Measurements from ENCODE around the gene IL17F. TPM values are rescaled to one million over a fixed set of nuclear protein-coding genes. Genes with fewer than 3 reads are reported as not detected.
A peak's percentile ranks its signal among the peaks of the same experiment; 100 is the strongest.

Gene IL17F
- total and polyA plus RNA-seq, 2 donors (not counting 1 experiment from before 2014, with no cell fraction given): not detected

DNA sequence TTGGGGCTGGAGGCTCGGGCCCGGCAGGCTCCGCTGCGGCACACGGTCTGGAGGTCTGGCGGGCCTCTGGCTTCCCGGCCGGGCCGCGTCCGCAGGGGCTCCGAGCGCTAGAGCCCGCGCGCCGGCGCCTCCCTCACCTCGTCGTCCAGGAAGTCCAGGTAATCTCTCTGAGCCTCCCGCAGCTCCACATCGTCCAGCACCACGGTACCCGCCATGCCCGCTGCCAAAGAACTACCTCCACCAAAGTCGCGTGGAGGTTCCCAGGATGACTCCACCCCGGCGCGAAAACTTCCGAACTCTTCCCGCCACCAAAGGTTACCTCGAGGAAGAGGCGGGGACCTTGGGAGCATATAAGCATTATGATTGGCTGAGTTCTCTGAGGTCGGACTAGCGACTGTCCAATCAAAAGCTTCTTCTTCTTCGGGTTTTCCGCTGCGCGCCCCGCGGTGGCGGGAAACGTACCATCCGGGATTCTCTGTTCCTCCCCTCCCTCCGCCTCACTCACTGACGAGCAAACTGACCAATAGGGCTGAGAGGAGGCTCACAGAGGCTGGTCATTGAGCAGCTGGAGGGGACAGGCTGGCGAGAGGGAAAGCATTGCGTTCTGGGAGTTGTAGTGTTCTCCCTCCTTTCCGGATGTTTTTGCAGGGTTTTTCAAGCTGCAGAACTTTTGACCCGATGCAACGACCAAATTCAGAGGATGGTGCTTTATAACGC, 40.3 kb upstream of the IL17F start, which contains the start of gene MCM3:
Gene MCM3, minus strand, starts transcription at position 283 of the 717 bp plus-strand sequence. Its CDS starts 68 bp downstream, at position 215.
- H3K9ac ChIP-seq (ENCODE audit: insufficient read depth, low read length): peak within 1 kb of the TSS; percentile 66
- H3K79me2 ChIP-seq (ENCODE audit: control insufficient read depth, insufficient read depth, low read length): peaks cover 20% of the 10 kb centered on the region
- H3K4me2 ChIP-seq (ENCODE audit: extremely low read depth, insufficient read depth, low read length): peak within 1 kb of the TSS; percentile 89
- TF ChIP-seq, protein P1, sequence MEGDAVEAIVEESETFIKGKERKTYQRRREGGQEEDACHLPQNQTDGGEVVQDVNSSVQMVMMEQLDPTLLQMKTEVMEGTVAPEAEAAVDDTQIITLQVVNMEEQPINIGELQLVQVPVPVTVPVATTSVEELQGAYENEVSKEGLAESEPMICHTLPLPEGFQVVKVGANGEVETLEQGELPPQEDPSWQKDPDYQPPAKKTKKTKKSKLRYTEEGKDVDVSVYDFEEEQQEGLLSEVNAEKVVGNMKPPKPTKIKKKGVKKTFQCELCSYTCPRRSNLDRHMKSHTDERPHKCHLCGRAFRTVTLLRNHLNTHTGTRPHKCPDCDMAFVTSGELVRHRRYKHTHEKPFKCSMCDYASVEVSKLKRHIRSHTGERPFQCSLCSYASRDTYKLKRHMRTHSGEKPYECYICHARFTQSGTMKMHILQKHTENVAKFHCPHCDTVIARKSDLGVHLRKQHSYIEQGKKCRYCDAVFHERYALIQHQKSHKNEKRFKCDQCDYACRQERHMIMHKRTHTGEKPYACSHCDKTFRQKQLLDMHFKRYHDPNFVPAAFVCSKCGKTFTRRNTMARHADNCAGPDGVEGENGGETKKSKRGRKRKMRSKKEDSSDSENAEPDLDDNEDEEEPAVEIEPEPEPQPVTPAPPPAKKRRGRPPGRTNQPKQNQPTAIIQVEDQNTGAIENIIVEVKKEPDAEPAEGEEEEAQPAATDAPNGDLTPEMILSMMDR (conservative IDR thresholded peaks at IDR 0.05 in 1 of 2, IDR thresholded peaks at IDR 0.05 in 1 of 2; ENCODE audit: low read depth in 1 of 2, low read length in 2 of 2): peak in 1 of 2 donors; percentile 31
- no peak for TF ChIP-seq EZH2 (IDR thresholded peaks at IDR 0.05; ENCODE audit: low read length, missing control alignments)
- no peaks in the 10 kb centered on the region for H3K27me3 ChIP-seq (ENCODE audit: control insufficient read depth, insufficient read depth, low read length)
- H4K20me1 ChIP-seq (ENCODE audit: control insufficient read depth, extremely low read depth, insufficient read depth, low read length): no peaks in the 10 kb centered on the region
- H3K36me3 ChIP-seq (ENCODE audit: control insufficient read depth, insufficient read depth, low read length): peaks cover 2% of the 10 kb centered on the region
- peak within 1 kb of the TSS; percentile 83 for H2AFZ ChIP-seq (ENCODE audit: low read length)
- H3K27ac ChIP-seq (ENCODE audit: insufficient read depth, low read length): peak within 1 kb of the TSS; percentile 69
- no peaks in the 10 kb centered on the region for H3K9me3 ChIP-seq (ENCODE audit: control insufficient read depth, insufficient read depth, low read depth, low read length)
- peak; percentile 99 for DNase-seq (ENCODE audit: low read depth in 2 of 2)
- peak within 1 kb of the TSS; percentile 69 to 91 (median 76) for H3K4me3 ChIP-seq (replicated peaks in 1 of 4; ENCODE audit: control extremely low read depth in 1 of 4, insufficient read depth in 1 of 4, low read depth in 3 of 4, low read length in 4 of 4)
- peaks cover 3% of the 10 kb centered on the region for H3K4me1 ChIP-seq (ENCODE audit: control insufficient read depth, extremely low read depth, insufficient read depth, low read length)

DNA sequence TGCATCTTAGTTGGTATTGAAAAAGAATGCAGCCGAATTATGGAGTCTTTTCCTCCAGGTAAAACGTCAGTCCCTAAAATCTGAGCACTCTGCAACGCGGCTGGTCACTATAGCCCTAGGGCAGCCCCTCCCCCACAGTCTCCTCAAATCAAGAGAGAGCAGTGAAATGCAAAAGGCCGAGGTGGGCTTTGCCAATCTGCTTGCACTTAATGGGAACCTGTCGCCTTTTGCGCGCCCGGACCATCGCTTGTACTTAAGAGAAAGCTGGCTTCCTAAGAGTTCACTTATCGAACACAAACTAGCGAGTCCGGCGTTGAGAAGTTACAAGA, 39.8 kb upstream of the IL17F start:
- Histone ChIP-seq H3K9ac (ENCODE audit: insufficient read depth, low read length) (peak overlapping the region; percentile 66), H3K4me3 (replicated peaks in 1 of 4; ENCODE audit: control extremely low read depth in 1 of 4, insufficient read depth in 1 of 4, low read depth in 3 of 4, low read length in 4 of 4) (peak overlapping the region; percentile 69 to 91 (median 76)), H3K4me1 (ENCODE audit: control insufficient read depth, extremely low read depth, insufficient read depth, low read length) (peaks cover 3% of the 10 kb centered on the region), H3K9me3 (ENCODE audit: control insufficient read depth, insufficient read depth, low read depth, low read length) (no peaks in the 10 kb centered on the region), H4K20me1 (ENCODE audit: control insufficient read depth, extremely low read depth, insufficient read depth, low read length) (no peaks in the 10 kb centered on the region), H3K27me3 (ENCODE audit: control insufficient read depth, insufficient read depth, low read length) (no peaks in the 10 kb centered on the region), H3K4me2 (ENCODE audit: extremely low read depth, insufficient read depth, low read length) (peak overlapping the region; percentile 89), H2AFZ (ENCODE audit: low read length) (peak overlapping the region; percentile 83), H3K79me2 (ENCODE audit: control insufficient read depth, insufficient read depth, low read length) (peaks cover 20% of the 10 kb centered on the region), H3K27ac (ENCODE audit: insufficient read depth, low read length) (peak overlapping the region; percentile 69), H3K36me3 (ENCODE audit: control insufficient read depth, insufficient read depth, low read length) (peaks cover 3% of the 10 kb centered on the region)
- DNase-seq (ENCODE audit: low read depth in 2 of 2): peak in 1 of 2 donors; percentile 25
- no peak for TF ChIP-seq EZH2 (IDR thresholded peaks at IDR 0.05; ENCODE audit: low read length, missing control alignments)
- TF ChIP-seq, protein P1 (conservative IDR thresholded peaks at IDR 0.05 in 1 of 2, IDR thresholded peaks at IDR 0.05 in 1 of 2; ENCODE audit: low read depth in 1 of 2, low read length in 2 of 2): no peak

GRCh38 chr6:52283111-52283510, 38.8 kb upstream of the IL17F start:
- H3K27me3 ChIP-seq (ENCODE audit: control insufficient read depth, insufficient read depth, low read length): no peaks in the 10 kb centered on the region
- TF ChIP-seq EZH2 (IDR thresholded peaks at IDR 0.05; ENCODE audit: low read length, missing control alignments): no peak
- TF ChIP-seq, protein P1 (conservative IDR thresholded peaks at IDR 0.05 in 1 of 2, IDR thresholded peaks at IDR 0.05 in 1 of 2; ENCODE audit: low read depth in 1 of 2, low read length in 2 of 2): no peak
- H3K4me2 ChIP-seq (ENCODE audit: extremely low read depth, insufficient read depth, low read length): peak overlapping the region; percentile 89
- H3K79me2 ChIP-seq (ENCODE audit: control insufficient read depth, insufficient read depth, low read length): peaks cover 20% of the 10 kb centered on the region
- H2AFZ ChIP-seq (ENCODE audit: low read length): no peak overlapping the region
- no peak for DNase-seq (ENCODE audit: low read depth in 2 of 2)
- no peaks in the 10 kb centered on the region for H4K20me1 ChIP-seq (ENCODE audit: control insufficient read depth, extremely low read depth, insufficient read depth, low read length)
- no peaks in the 10 kb centered on the region for H3K9me3 ChIP-seq (ENCODE audit: control insufficient read depth, insufficient read depth, low read depth, low read length)
- H3K27ac ChIP-seq (ENCODE audit: insufficient read depth, low read length): no peak overlapping the region
- peaks cover 3% of the 10 kb centered on the region for H3K4me1 ChIP-seq (ENCODE audit: control insufficient read depth, extremely low read depth, insufficient read depth, low read length)
- H3K4me3 ChIP-seq (replicated peaks in 1 of 4; ENCODE audit: control extremely low read depth in 1 of 4, insufficient read depth in 1 of 4, low read depth in 3 of 4, low read length in 4 of 4): peak overlapping the region; percentile 69 to 91 (median 76)
- no peak overlapping the region for H3K9ac ChIP-seq (ENCODE audit: insufficient read depth, low read length)
- H3K36me3 ChIP-seq (ENCODE audit: control insufficient read depth, insufficient read depth, low read length): peaks cover 5% of the 10 kb centered on the region
